Measurements from ENCODE around the gene GPR26.

Gene GPR26

GRCh38 chr10:123666318-123667236 is at the start of gene GPR26:
GPR26 (plus strand) TSS chr10:123666355; CDS start chr10:123666408, 53 bp downstream.
- DNase-seq: no peak

GRCh38 chr10:123618224-123618623 is 47.9 kb upstream of the GPR26 start:
- DNase-seq: no peak

GRCh38 chr10:123619067-123619855 is 46.9 kb upstream of the GPR26 start:
- no peak for DNase-seq

- DNase-seq: no peak
Observed at GRCh38 chr10:123620621-123621020, 45.5 kb upstream of the GPR26 start.

- DNase-seq: no peak
Observed at GRCh38 chr10:123621492-123621891, 44.7 kb upstream of the GPR26 start.

- DNase-seq: peak; percentile 29
Observed at GRCh38 chr10:123621916-123622315, 44.2 kb upstream of the GPR26 start.

- DNase-seq: peak; percentile 42
Observed at GRCh38 chr10:123622381-123622780, 43.8 kb upstream of the GPR26 start.

GRCh38 chr10:123624086-123624485 is 42.1 kb upstream of the GPR26 start:
- no peak for DNase-seq

GRCh38 chr10:123633106-123633505 is 33.0 kb upstream of the GPR26 start:
- no peak for DNase-seq

GRCh38 chr10:123633636-123634035 is 32.5 kb upstream of the GPR26 start:
- DNase-seq: no peak

- DNase-seq: no peak
Observed at GRCh38 chr10:123634221-123634620, 31.9 kb upstream of the GPR26 start.

- DNase-seq: no peak
Observed at GRCh38 chr10:123635131-123635530, 31.0 kb upstream of the GPR26 start.

GRCh38 chr10:123635745-123636144 is 30.4 kb upstream of the GPR26 start:
- no peak for DNase-seq

GRCh38 chr10:123636598-123637325 is 29.4 kb upstream of the GPR26 start:
- no peak for DNase-seq

GRCh38 chr10:123637326-123637880 is 28.8 kb upstream of the GPR26 start:
- peak; percentile 64 for DNase-seq

GRCh38 chr10:123639131-123639530 is 27.0 kb upstream of the GPR26 start:
- DNase-seq: no peak

GRCh38 chr10:123640016-123640535 is 26.1 kb upstream of the GPR26 start:
- peak; percentile 30 for DNase-seq

GRCh38 chr10:123642293-123642692 is 23.9 kb upstream of the GPR26 start:
- no peak for DNase-seq

GRCh38 chr10:123642697-123643096 is 23.5 kb upstream of the GPR26 start:
- no peak for DNase-seq

- DNase-seq: no peak
Observed at GRCh38 chr10:123643315-123643714, 22.8 kb upstream of the GPR26 start.

GRCh38 chr10:123645016-123645415 is 21.1 kb upstream of the GPR26 start:
- DNase-seq: no peak

GRCh38 chr10:123645615-123646014 is 20.5 kb upstream of the GPR26 start:
- DNase-seq: no peak

- no peak for DNase-seq
Observed at GRCh38 chr10:123648595-123648994, 17.6 kb upstream of the GPR26 start.

Measured in fibroblast of upper back skin (primary cell).